NCI-H146 treated with DMSO at 0.1 percent for 48 hours (cell line): Measurements from ENCODE around the gene APOBEC3A.
"Not testable (repeated sequence)": the region's sequence is repeated elsewhere in the genome, so short reads cannot be mapped to it uniquely, and the experiment has no call there.

ENCODE experiments used
- DNase-seq: peaks from one replicate; lab custom pipeline; 2025; ENCODE audit not compliant: unreplicated experiment; lab: John Stamatoyannopoulos, UW

The APOBEC3A gene

DNA sequence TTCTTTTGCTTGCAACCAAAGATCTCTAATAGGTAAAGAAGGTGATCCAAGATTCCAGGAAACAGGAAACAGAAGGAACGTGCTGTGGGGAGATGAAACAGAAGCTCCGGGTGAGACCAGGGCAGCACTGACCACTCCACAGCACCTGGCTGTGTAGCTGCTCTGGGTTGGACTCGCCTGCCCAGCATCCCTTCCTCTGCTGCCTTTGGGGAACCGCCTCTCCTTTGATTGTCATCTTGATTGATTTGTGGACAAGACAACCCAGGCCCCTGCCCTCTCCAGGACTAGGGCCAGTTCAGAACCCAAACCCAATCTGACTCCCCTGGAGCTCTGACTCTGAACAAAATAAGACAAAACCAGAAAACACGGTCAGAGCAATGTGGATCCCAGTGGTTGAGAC lies 14.7 kb upstream of the APOBEC3A start:
- DNase-seq = no peak

DNA sequence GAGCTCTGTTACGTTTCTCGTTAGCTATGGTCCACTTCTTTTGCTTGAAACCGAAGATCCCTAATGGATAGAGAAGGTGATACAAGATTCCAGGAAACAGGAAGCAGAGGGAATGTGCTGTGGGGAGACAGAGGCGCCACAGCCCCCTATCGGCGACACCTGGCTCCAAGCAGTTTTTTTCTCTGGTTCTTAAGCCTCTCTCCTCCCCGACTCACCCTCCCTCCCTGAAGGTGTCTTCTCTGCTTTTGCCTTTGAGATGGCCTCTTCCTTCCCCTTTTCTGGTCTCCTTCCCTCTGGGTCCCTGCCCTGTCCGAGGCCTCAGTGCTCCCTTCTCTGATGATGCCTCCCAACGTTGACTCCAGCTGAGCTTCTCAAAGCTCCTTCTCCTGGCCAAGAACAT lies 14.2 kb upstream of the APOBEC3A start:
- no peak for DNase-seq

DNA sequence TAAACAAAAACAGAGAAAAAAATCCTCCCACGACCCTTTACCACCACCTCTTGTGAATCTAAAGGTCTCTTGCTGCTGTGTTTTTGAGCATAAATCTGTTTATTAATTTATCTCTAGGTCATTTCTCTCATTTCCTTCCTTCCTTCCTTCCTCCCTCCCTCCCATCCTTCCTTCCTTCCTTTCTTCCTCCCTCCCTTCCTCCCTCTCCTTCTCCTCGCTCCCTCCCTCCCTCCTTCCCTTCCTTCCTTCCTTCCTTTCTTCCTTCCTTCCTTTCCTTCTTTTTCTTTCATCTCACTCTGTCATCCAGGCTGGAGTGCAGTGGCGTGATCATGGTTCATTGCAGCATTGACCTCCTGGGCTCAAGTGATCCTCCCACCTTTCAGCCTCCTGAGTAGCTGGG lies 13.5 kb upstream of the APOBEC3A start:
- no peak for DNase-seq

DNA sequence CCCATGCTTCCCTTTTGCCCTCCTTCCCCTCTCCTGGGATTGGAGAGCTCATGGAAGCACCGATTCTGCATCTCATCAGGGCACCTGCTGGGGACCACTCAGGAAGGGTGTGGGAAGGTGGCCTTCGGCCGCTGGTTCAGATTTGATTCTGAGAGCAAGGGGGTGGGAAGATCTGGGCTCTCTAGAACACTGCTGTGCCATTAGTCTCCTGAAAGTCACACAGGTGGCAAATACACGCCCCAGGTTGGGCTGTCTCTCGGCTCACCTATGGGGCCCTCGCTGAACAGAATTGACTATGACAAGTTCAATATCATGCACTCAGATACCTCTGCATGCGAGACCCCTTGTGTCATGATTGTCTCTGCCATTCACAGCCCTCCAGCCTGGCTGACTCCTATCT lies 12.8 kb upstream of the APOBEC3A start:
- no peak for DNase-seq

DNA sequence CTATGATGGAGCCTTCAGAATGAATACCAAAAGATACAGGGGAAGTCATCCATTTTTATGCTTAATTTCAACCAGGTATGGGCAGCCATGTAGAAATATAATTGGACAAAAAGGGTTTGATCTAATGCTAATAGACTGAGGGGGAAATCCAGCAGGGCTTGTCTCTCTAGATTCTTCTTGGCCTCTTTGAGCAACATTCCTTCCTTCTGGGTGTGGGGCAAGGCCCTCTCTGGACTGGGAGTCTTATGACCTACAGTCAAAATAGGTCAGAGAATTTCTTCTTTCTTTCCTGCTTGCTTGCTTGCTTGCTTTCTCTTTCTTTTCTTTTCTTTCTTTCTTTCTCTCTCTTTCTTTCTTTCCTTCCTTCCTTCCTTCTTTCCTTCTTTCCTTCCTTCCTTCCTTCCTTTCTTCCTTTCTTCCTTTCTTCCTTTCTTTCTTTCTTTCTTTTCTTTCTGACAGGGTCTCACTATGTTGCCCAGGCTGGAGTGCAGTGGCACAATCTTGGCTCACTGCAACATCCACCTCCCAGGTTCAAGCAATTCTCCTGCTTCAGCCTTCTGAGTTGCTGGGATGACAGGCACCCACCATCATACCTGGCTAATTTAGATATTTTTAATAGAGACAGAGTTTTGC lies 11.6 kb upstream of the APOBEC3A start:
- DNase-seq = not testable (repeated sequence)

DNA sequence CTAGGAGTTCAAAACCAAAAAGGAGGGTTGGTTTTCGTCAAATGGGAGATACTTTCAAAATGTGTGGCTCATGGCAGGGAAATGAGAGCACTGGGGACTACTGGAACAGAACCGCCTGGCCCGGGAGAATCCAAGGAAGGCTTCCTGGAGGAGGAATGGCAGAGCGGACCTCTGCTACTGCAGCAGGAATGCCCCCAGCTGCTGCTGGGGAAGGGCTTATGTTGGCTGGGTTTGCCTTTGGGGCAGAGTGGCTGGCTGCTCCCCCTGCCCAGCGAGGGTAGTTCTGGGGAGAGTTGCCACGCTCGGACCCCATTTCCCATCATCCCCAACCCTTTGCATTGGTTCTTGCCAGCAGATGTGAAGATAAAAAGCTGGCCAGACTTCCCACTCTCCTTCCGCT lies 10.6 kb upstream of the APOBEC3A start:
- no peak for DNase-seq

DNA sequence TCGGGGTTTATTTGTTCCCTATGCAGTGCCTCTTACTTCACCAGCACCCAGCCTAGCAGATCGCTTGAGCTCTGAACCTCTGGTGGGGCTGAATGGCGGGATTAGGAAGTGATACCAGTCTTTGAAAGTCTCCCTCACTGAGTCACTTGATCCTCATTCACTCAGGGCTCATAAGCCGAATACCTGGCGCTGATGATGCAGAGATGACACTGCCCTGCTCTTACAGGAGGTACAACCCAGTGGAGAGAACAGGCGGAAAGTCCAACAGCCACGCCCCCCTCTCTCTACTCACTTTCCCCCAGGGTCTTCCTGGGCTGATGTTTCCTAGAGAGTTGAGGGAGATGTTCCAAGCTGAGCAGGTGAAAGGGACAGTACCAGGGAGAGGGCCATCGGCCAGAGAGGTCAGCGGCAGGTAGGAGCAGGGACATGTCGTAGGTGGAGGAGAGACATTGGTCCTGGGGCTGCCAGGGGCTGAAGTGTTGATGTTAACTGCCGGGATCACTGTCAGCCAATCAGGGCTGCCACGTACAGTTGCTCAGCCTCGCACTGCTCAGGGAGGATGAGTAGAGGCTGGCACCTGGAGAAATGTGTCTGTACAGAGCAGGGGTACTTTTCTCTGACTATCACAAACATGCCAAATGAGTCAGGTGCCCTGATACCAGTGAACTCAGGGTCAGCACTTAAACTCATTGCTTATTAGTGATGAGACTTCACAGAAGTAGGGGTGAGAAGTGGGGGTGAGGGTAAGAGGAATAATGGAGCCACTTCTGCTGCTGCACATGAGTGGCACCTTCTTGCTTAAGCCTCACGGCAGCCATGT lies 9.9 kb upstream of the APOBEC3A start:
- DNase-seq = no peak

DNA sequence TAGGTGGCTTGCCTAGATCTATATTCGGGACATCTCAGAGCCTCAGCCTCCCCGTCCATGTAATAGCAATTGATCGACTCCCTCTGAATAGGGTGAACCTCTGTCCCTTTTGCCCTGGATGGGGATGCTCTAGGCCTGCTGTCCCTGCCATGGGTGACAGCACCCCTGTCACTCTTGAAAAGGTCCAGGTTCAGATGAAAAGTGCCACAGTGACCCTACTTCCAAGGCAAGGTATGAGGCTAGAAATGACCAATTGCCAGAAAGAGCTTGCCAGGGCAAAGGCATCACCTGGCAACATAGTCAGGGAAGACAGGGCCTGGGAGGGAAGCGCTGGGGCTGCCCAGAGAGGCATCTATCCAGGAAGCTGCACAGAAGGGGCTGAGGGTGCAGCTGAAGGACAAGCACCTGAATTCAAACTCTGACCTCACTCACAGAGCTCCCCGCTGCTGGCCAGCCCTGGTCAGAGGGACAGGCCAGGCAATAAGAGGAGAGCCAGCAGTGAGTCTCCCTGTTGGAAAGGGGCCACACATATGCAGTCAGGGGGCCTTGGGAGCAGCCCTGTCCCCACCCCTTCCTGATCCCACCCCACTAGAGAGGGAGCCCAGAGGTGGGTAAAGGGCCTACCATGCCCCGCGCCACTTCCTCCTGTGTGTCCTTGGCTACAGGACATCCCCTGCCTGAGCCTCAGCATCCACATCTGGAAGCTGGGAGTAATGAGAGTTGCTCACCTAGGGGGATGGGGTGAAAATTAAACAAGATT lies 9.0 kb upstream of the APOBEC3A start:
- DNase-seq = no peak

DNA sequence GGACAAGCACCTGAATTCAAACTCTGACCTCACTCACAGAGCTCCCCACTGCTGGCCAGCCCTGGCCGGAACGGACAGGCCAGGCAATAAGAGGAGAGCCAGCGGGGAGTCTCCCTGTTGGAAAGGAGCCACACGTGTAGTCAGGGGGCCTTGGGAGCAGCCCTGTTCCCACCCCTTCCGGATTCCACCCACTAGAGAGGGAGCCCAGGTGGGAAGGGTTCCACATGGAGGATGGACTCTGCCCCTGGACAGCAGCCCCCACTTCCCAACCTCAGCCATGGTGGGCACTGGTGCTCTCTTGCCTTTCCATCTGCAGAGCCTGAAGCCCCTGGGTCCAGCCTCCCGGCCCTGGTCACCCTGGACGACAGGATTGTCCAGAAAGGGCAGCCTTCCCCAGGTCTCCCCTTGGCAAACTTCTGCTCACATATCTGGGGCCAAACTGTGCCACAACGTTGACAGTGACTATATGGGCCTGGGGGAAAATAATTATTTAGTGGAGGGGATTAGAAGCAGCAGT lies 7.5 kb upstream of the APOBEC3A start:
- DNase-seq = no peak

DNA sequence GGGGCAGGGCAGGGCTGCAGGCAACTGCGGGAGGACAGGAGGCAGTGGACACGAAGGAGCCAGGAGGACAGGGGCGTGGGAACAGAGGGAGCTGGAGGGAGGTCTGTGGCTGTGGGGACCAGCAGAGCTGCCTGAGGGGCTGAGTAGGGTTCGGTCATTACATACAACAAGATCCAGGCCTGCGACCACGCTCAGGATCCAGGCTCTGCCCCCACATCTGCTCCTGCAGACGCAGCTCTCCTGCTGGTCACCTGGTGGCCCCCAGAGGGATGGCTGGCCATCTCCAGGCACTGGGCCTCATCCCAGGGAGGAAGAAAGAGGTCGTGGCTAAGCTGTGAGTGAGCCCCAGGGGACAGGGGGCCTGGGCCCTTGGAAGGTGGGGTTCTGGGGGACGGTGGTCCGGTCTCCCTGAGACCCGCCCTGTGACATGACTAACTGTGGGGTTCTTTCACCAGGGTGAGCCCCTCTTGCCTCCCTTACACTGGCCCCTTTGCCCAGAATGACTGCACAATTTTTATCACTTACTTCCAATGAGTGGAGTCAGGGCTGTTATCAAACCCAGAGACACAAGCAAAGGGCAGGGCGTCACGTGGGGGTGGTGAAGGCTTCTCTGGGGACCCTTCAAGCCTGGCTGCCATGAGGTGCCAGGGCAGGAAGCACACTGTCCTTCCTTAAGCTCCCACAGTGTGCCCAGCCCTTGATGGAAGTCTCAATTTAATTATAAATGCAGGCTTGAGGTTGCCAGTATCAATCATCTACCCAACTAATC lies 6.7 kb upstream of the APOBEC3A start:
- DNase-seq = no peak

DNA sequence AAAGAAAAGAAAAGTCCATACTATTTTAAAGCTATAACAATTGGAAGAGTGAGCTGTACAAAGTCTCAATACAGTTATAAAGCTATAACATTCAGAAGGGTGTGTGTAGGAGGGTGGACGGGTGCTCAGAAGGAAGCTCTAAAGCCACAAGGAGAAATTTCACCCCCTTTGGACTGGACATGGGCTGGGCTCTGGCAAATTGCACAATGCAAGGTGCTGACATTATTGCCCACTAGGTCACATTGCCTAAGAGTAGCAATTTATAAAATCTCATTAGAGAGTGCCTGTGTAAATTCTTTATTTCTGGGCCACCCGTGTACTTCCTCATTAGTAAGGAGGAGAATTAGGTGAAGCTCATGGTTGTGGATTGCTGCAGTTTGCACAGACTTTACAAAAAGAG lies 5.7 kb upstream of the APOBEC3A start:
- no peak for DNase-seq

DNA sequence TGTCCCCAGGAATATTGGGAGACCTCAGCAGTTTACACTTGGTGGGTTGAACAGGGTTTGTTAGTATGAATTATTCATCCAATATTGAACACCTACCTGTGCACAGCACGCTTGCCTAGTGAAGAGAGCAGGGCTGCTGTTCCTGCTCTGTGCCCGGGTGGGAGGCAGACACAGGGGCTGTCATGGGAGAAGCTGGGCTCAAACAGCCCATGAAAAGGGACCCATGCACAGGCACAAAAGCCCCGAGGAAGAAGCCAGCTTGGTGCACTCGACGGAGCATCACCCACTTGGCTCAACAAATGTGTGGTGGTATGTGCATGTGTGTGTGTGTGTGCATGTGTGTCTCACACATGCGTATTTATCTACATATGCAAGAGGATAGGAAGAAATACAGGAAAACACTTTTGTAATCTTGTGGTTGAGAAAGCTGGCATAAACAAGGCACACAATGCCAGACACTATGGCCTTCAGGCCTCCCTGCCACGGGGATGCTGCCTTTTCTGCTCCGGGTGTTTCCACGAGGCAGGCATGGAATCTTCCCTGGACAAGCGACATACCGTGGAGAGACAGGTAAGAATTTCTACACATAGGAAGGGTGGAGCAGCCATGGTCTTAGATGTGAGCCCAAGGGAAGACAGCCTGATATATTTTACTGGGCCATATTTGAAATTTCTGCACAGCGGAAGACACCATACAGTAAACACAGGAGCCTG lies 5.0 kb upstream of the APOBEC3A start:
- no peak for DNase-seq

DNA sequence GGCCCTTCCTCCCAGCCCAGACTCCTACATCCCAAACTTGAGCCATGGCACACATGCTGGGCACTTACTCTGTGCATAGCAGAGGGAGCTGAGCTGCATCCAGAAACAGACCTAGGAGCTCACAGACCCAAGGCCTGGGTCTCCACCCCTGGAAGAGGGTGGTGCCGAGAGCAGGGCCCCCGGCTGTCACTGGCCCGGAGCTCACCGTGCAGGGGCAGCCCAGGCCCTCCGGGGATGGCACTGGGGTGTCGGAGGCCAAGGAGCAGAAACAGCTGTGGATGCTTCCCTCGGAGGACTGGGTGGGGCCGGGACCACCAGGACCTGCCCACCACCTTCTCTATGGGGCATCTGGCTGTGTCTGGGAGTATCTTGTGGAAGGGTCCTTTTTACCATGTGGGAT lies 4.3 kb upstream of the APOBEC3A start:
- no peak for DNase-seq

DNA sequence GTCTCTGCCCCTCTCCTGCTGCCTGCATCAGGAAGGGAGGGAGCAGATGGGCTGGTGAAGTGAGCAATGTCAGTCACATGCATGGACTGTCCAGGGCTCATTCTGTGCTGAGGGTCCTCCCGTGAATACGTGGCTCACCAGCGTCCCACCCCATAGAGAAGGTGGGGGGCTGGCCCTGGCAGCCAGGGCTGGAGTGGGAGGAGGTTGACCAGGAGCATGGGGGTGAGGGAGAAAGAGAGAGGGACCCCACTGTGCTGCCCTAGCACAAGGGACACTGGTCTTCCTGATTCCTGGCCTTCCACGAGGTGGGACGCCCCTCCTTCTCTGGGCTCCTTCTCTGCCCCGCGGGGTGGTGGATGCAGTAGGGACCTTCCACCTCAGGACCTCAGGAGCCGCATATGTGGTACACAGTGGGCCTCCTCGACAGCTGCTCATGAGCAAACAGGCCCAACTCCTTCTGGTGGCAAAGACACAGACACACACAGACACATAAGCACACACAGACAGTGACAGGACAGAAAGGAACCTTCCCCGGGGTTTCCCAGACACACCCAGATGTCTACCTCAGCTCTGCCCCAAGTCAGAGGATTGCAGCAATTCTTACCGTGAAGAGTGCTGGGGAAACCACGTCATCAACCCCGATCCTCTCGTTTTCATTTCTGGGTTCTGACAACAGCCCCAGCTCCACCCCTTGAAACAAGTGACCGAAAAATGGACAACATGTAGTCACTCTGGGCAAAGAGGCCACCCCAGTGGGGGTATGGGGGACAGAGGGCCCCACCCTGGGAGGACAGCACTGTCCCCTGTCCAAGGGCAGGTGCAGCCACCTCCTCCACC lies 3.6 kb upstream of the APOBEC3A start:
- no peak for DNase-seq

DNA sequence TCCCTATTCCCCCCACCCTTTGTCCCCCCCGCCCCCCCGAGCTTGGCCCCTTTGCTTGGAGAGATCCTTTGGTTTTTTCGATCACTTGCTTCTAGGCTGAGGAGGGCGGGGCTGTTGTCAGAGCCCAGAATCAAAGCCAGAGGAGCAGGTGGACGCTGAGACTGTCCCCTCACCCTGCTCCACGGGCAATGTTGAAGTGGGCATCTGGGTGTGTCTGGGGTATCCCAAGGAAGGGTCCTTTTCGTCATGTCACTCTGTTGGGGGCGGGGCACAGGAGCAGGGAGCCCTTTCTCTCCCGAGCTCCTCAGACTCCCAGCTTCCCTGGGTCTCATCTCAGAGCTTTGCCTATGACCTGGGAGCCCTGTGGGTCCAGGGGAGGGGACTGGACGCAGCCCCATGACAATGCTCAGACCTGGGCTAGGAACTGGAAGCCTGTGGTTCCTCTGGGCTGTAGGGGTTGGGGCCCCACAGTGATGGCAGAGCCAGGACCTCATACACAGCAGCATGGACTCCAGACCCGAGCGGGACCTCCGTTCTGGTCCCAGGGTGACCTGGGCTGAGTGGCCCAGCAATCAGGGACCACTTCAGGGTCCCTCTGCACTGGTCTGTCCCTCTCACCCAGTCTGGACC lies 2.9 kb upstream of the APOBEC3A start:
- DNase-seq = no peak

DNA sequence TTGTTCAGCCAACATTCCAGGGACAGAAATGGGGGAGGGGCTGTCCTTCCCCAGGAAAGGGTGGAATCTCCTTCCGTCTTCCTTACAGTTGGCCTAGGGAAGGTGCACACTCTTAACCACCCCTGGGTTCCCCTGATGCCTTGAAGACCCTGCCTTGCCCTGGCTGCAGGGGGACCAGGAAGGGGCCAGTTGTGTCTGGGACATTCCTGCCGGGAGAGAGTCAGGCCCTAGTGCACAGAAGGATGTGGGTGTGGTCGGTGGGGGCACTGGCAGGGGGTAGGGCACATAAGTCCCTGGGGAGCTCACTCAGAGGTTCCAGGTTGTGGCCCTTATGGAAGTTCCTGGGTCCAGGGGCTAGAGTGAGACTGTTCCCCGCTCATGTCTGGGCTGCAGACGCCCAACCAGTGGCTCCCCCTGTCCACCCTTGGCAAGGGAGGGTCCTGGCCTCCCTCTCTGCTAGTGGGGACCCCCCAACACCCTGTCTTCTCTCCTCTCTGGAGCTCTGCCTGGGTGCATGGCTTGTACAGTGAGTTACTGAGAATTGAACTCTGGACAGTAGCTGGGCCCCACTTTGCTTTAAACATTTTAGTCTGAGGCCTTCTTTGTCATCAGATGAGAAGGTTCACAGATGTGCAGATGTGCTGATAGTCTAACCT lies 2.0 kb upstream of the APOBEC3A start:
- no peak for DNase-seq

DNA sequence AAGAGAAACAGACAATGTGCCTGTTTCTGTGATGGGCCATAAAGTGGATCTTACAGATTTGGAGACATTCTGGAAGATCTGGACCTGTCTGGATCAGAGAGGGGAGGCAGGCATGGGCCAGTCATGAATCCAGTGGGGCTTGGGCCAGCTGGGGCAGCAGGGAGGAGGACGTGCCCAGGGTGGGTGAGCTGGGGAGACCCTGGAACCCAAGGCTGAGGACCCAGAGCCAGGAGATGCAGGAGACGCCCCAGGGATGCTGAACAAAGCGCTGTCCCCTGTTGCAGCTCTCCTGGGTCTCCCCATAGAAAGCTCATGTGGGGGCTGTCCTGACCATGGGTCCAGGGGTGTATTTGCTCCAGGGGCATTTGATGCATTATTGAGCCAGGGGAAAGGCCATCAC lies 1.5 kb upstream of the APOBEC3A start:
- no peak for DNase-seq

DNA sequence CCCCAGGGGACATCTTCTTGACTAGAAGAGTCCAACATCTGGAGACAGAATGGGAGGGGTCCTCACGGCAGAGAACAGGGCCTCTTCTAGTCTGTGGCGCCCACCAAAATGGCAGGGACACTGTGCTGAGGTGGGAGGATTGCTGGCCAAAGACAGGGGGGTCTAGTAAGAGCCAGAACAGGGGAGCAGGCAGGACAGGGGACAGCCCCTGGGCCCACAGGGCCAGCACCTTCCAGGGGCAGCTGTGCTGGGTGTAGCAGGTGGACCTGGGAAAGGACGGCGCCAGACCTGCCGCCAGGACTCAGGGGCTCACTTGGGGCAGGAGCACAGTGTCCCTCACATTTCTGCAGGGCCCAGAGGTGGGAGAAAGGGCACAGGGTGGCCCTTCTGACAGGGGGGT lies 858 bp upstream of the APOBEC3A start:
- no peak for DNase-seq
